ENCODE measurements around the gene POLR2E.

Gene POLR2E

GRCh38 chr19:1042689-1043511 is 52.3 kb downstream of the POLR2E start:
- DNase-seq: no peak

GRCh38 chr19:1041835-1042685 is 53.1 kb downstream of the POLR2E start:
- no peak for DNase-seq

GRCh38 chr19:1041272-1041834 is 53.8 kb downstream of the POLR2E start:
- DNase-seq: no peak

- DNase-seq: peak; percentile 92
These were observed 54.5 kb downstream of the POLR2E start for GRCh38 chr19:1040476-1041271.

- DNase-seq: peak; percentile 96
These were observed 55.3 kb downstream of the POLR2E start, which contains the start of gene ABCA7 for GRCh38 chr19:1039646-1040475. Gene ABCA7, plus strand, starts transcription at chr19:1040107. Its CDS starts 1,255 bp downstream, at chr19:1041362.

- DNase-seq: no peak
These were observed 56.1 kb downstream of the POLR2E start for GRCh38 chr19:1038978-1039645.

- DNase-seq: no peak
These were observed 57.5 kb downstream of the POLR2E start for GRCh38 chr19:1037621-1038064.

Data from OCI-M1 (cell line).